WERI-Rb-1 (cell line): ENCODE data around the gene LUM.

Experiments
- DNase-seq: peaks from one replicate; pipeline ENCODE4 v3.0.0-alpha.2; 2020
- H3K27ac ChIP-seq: fragments of 250-450 bp; sonication (Bioruptor Pico); 2 replicates; pipeline ENCODE4 v1.5.1; 2020; ENCODE audit warnings: mild to moderate bottlenecking, moderate library complexity
- H3K27me3 ChIP-seq: fragments of 250-450 bp; sonication (Bioruptor Pico); 2 replicates; pipeline ENCODE4 v1.5.1; 2021; ENCODE audit warnings: mild to moderate bottlenecking, low read depth, moderate library complexity; ENCODE audit not compliant: insufficient read depth, severe bottlenecking
- H3K36me3 ChIP-seq: fragments of 250-450 bp; sonication (Bioruptor Pico); 2 replicates; pipeline ENCODE4 v1.5.1; 2020; ENCODE audit warnings: mild to moderate bottlenecking, moderate library complexity
- H3K4me3 ChIP-seq: 2 replicates; pipeline ENCODE4 v1.5.1; 2011; ENCODE audit warnings: low read depth, mild to moderate bottlenecking, control low read depth, low read length
- H3K9me3 ChIP-seq: fragments of 250-450 bp; sonication (Bioruptor Pico); 2 replicates; pipeline ENCODE4 v1.5.1; 2021; ENCODE audit warnings: mild to moderate bottlenecking, moderate library complexity; ENCODE audit not compliant: severe bottlenecking
- TF ChIP-seq, protein P1 (sequence below): IDR thresholded peaks from 2 replicates; pipeline ENCODE4 v1.5.1; 2011; ENCODE audit warnings: low read depth, mild to moderate bottlenecking, control low read depth, inconsistent platforms, low read length

The LUM gene

GRCh38 chr12:91098941-91099340 lies 12.4 kb downstream of the LUM start:
- Histone ChIP-seq H3K4me3 (no peak overlapping the region), H3K9me3 (no peaks in the 10 kb centered on the region), H3K36me3 (no peaks in the 10 kb centered on the region), H3K27me3 (no peaks in the 10 kb centered on the region), H3K27ac (no peak overlapping the region)
- TF ChIP-seq, protein P1, sequence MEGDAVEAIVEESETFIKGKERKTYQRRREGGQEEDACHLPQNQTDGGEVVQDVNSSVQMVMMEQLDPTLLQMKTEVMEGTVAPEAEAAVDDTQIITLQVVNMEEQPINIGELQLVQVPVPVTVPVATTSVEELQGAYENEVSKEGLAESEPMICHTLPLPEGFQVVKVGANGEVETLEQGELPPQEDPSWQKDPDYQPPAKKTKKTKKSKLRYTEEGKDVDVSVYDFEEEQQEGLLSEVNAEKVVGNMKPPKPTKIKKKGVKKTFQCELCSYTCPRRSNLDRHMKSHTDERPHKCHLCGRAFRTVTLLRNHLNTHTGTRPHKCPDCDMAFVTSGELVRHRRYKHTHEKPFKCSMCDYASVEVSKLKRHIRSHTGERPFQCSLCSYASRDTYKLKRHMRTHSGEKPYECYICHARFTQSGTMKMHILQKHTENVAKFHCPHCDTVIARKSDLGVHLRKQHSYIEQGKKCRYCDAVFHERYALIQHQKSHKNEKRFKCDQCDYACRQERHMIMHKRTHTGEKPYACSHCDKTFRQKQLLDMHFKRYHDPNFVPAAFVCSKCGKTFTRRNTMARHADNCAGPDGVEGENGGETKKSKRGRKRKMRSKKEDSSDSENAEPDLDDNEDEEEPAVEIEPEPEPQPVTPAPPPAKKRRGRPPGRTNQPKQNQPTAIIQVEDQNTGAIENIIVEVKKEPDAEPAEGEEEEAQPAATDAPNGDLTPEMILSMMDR = no peak
- no peak for DNase-seq

GRCh38 chr12:91098461-91098860 lies 12.8 kb downstream of the LUM start:
- DNase-seq = no peak
- H3K27me3 ChIP-seq = no peaks in the 10 kb centered on the region
- no peak overlapping the region for H3K27ac ChIP-seq
- TF ChIP-seq, protein P1 = no peak
- no peak overlapping the region for H3K4me3 ChIP-seq
- H3K36me3 ChIP-seq = no peaks in the 10 kb centered on the region
- H3K9me3 ChIP-seq = no peaks in the 10 kb centered on the region

DNA sequence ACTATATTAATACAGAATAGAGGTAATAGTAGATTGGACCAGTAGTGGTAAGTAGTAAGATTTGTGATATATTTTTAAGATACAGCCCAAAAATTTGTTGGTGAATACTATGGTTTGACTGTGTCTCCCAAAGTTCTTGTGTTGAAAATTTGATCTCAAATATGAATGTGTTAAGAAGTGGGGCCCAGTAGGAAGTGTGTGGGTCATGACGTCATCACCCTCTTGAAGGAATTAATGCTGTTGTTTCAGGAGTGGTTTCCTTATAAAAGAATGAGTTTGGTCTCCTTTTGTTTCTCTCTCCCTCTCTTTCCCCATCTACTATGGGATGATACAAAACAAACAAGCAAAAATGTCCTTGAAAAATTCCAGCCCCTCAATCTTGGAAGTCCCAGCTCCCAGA lies 16.3 kb downstream of the LUM start:
- H3K27ac ChIP-seq = no peak overlapping the region
- H3K36me3 ChIP-seq = no peaks in the 10 kb centered on the region
- TF ChIP-seq, protein P1 = no peak
- H3K9me3 ChIP-seq = no peaks in the 10 kb centered on the region
- no peaks in the 10 kb centered on the region for H3K27me3 ChIP-seq
- no peak for DNase-seq
- H3K4me3 ChIP-seq = no peak overlapping the region

- Histone ChIP-seq H3K27me3 (no peaks in the 10 kb centered on the region), H3K27ac (no peak overlapping the region), H3K36me3 (no peaks in the 10 kb centered on the region), H3K9me3 (peaks cover 3% of the 10 kb centered on the region), H3K4me3 (no peak overlapping the region)
- TF ChIP-seq, protein P1 = no peak
- DNase-seq = no peak
Measured at GRCh38 chr12:91094032-91094662, 17.1 kb downstream of the LUM start.

- H3K27ac ChIP-seq = no peak overlapping the region
- no peaks in the 10 kb centered on the region for H3K27me3 ChIP-seq
- no peak for DNase-seq
- peaks cover 3% of the 10 kb centered on the region for H3K9me3 ChIP-seq
- TF ChIP-seq, protein P1 = no peak
- H3K36me3 ChIP-seq = no peaks in the 10 kb centered on the region
- H3K4me3 ChIP-seq = no peak overlapping the region
Measured at GRCh38 chr12:91093341-91093740, 18.0 kb downstream of the LUM start.
